GM12892 (cell line): ENCODE results near the gene SLC35B2. TPM values are rescaled to one million over a fixed set of nuclear protein-coding genes. Genes with fewer than 3 reads are reported as not detected.

ENCODE experiments used
- DNase-seq: peaks from one replicate; pipeline ENCODE4 v3.0.0; 2011; ENCODE audit not compliant: insufficient read length
- FAIRE-seq: peaks from 2 replicates; lab custom pipeline; 2011; peaks lifted over from hg19 to GRCh38; lab: Jason Lieb, UNC
- POLR2A ChIP-seq: IDR thresholded peaks from 2 replicates; pipeline ENCODE4 v1.6.1; 2011; ENCODE audit warnings: low read depth, low read length, control low read depth
- POLR2AphosphoS5 ChIP-seq: IDR thresholded peaks from 2 replicates; pipeline ENCODE4 v1.6.1; 2011; ENCODE audit warnings: low read depth, low read length, control low read depth
- TAF1 ChIP-seq: IDR thresholded peaks from 2 replicates; pipeline ENCODE4 v1.6.1; 2011; ENCODE audit warnings: low read depth, mild to moderate bottlenecking, control low read depth, low read length, borderline replicate concordance
- polyA plus RNA-seq: library from polyadenylated mRNA; unstranded; fragments of >200 nt; gene quantifications from one replicate; pipeline ENCODE4 v1.2.1, GENCODE V29; 2012; ENCODE audit warnings: missing spikeins, inconsistent platforms; ENCODE audit not compliant: missing spikeins

The SLC35B2 gene
- polyA plus RNA-seq = 38.8 TPM

GRCh38 chr6:44257025-44257752 is at the start of gene SLC35B2:
Gene SLC35B2, minus strand, starts transcription at chr6:44257528. Its CDS starts 118 bp downstream, at chr6:44257410.
- peak; percentile 77 for DNase-seq
- peak; percentile 88 for FAIRE-seq
- peak; percentile 35; the same call in 1 of the 2 replicates for TF ChIP-seq TAF1
- TF ChIP-seq POLR2A = peak; percentile 68; the same call in 1 of the 2 replicates
- TF ChIP-seq POLR2AphosphoS5 = no peak; the same call in 1 of the 2 replicates

GRCh38 chr6:44306710-44307109 is 49.4 kb upstream of the SLC35B2 start:
- TF ChIP-seq POLR2A (no peak), POLR2AphosphoS5 (no peak), TAF1 (no peak)
- no peak for FAIRE-seq
- DNase-seq = no peak

- FAIRE-seq (no peak), DNase-seq (no peak)
- TF ChIP-seq POLR2A (no peak), POLR2AphosphoS5 (no peak), TAF1 (no peak)
Observed at GRCh38 chr6:44305200-44305725, 47.9 kb upstream of the SLC35B2 start.

GRCh38 chr6:44304282-44305199 is 47.2 kb upstream of the SLC35B2 start:
- no peak for TF ChIP-seq POLR2AphosphoS5
- no peak for TF ChIP-seq TAF1
- peak; percentile 19; the same call in 1 of the 2 replicates for TF ChIP-seq POLR2A
- FAIRE-seq = peak; percentile 75

GRCh38 chr6:44303842-44304241 is 46.5 kb upstream of the SLC35B2 start:
- DNase-seq (no peak), FAIRE-seq (no peak)
- TF ChIP-seq POLR2AphosphoS5 (no peak), POLR2A (no peak), TAF1 (no peak)

More at GRCh38 chr6:44304282-44305199, 47.2 kb upstream of the SLC35B2 start:
- DNase-seq = peak; percentile 62

GRCh38 chr6:44302856-44303255 is 45.5 kb upstream of the SLC35B2 start:
- no peak for TF ChIP-seq TAF1
- no peak for TF ChIP-seq POLR2AphosphoS5
- TF ChIP-seq POLR2A = no peak
- FAIRE-seq (no peak), DNase-seq (no peak)

GRCh38 chr6:44301782-44302564 is 44.6 kb upstream of the SLC35B2 start:
- DNase-seq = no peak
- TF ChIP-seq TAF1 = no peak
- TF ChIP-seq POLR2A = no peak
- TF ChIP-seq POLR2AphosphoS5 = no peak
- FAIRE-seq = no peak

- DNase-seq = no peak
- TF ChIP-seq TAF1 (no peak), POLR2AphosphoS5 (no peak), POLR2A (no peak)
- no peak for FAIRE-seq
Observed at GRCh38 chr6:44301106-44301505, 43.8 kb upstream of the SLC35B2 start.

- TF ChIP-seq POLR2A (no peak), POLR2AphosphoS5 (no peak), TAF1 (no peak)
- FAIRE-seq = no peak
- no peak for DNase-seq
Observed at GRCh38 chr6:44300292-44300823, 43.0 kb upstream of the SLC35B2 start.

- FAIRE-seq = no peak
- TF ChIP-seq TAF1 (no peak), POLR2AphosphoS5 (peak; percentile 22; the same call in 1 of the 2 replicates), POLR2A (no peak)
- no peak for DNase-seq
Observed at GRCh38 chr6:44298864-44299263, 41.5 kb upstream of the SLC35B2 start.
